Epithelial cell of esophagus (primary cell): ENCODE data around the gene DIP2A.

ENCODE experiments used
- DNase-seq: peaks from one replicate; pipeline ENCODE4 v3.0.0; 2010; ENCODE audit warnings: low read depth
- H3K4me3 ChIP-seq: 2 replicates; pipeline ENCODE4 v1.5.1; 2011; ENCODE audit warnings: mild to moderate bottlenecking, low read length, control low read depth
- CTCF ChIP-seq: IDR thresholded peaks from 2 replicates; pipeline ENCODE4 v1.5.1; 2011; ENCODE audit warnings: low read depth, mild to moderate bottlenecking, low read length, control low read depth, inconsistent platforms; ENCODE audit not compliant: insufficient read depth; ENCODE audit errors: missing control alignments

Gene DIP2A

GRCh38 chr21:46540087-46540710 is 81.5 kb downstream of the DIP2A start:
- no peak for DNase-seq
- TF ChIP-seq CTCF = no peak
- H3K4me3 ChIP-seq = no peak overlapping the region

GRCh38 chr21:46542588-46543124 is 84.0 kb downstream of the DIP2A start:
- TF ChIP-seq CTCF = no peak
- no peak for DNase-seq
- no peak overlapping the region for H3K4me3 ChIP-seq

GRCh38 chr21:46543306-46543705 is 84.6 kb downstream of the DIP2A start:
- no peak for DNase-seq
- H3K4me3 ChIP-seq = no peak overlapping the region
- no peak for TF ChIP-seq CTCF

DNA sequence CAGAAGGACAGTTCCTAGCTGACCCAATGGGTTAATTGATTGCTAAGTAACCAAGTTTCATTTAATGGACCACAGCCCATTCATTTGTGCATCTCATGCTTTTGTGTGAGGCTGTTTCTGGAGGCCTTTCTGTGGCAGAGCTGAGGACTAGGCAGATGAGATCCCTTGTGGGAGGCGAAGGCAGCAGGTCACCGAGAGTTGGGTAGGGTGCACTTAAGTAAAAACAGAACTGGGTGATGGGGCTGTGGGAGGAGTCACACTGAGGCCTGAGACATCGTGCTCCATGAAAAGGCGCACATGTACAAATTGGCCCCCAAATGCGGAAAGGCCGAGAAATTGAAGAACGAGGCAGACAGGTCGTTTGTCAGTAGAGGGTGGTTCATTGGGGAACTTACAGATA is 85.3 kb downstream of the DIP2A start:
- no peak overlapping the region for H3K4me3 ChIP-seq
- TF ChIP-seq CTCF = no peak
- DNase-seq = no peak

DNA sequence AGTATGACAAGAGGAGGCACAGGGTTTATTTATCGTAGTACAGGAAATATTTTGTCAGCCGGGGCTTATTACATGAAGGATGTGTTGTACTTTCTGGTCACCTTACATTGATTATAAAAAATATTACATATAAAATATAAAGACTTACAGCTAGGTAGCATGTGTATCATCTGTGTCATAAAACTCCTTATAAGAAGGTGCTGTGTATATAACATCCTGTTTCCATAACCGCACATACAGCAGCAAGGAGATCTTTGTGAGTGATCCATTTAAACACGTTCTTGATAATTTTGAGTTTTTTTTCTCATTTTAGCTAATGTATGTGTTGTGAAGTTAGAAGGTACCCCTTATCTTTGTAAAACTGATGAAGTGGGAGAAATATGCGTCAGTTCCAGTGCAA is 86.1 kb downstream of the DIP2A start:
- no peak for TF ChIP-seq CTCF
- H3K4me3 ChIP-seq = no peak overlapping the region
- DNase-seq = no peak

DNA sequence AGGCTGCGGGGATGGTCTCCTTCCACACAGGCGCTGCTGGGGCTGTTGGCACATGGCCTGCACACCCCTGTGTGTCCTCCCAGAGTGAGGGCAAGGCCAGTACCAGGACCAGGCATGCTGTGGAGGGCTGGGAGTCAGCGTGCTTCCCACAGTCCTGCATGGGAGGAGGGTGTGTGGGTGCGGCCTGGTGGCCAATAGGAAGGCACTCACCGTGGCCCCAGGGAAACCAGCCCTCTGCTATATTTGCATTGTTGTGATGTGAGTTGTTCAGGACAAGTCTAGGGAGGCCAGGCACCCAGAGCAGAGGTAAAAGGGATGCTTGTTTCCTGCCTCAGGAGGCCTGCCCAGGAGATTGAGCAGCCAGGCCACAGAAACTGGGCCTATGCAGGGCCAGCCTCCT is 86.7 kb downstream of the DIP2A start:
- DNase-seq = peak; percentile 96

More for the DNA sequence above, 86.7 kb downstream of the DIP2A start:
- TF ChIP-seq CTCF = no peak
- H3K4me3 ChIP-seq = no peak overlapping the region
